PFSK-1 (cell line): ENCODE data around the gene MT1G.

ENCODE experiments used
- POLR2AphosphoS5 ChIP-seq: IDR thresholded peaks from 2 replicates; pipeline ENCODE4 v1.6.1; 2012; ENCODE audit warnings: low read depth, mild to moderate bottlenecking, control low read depth, low read length, moderate library complexity
- SIN3A ChIP-seq: IDR thresholded peaks from 2 replicates; pipeline ENCODE4 v1.6.1; 2012; ENCODE audit warnings: mild to moderate bottlenecking, low read length, moderate library complexity, borderline replicate concordance; ENCODE audit not compliant: insufficient read depth
- TF ChIP-seq, protein P1 (sequence below), 2 experiments: IDR thresholded peaks; 2 replicates each; pipeline versions ENCODE4 v1.6.1 to v1.8.0; 2011 to 2012; ENCODE audit warnings: low read depth in 2 of 2, low read length in 2 of 2, control low read depth in 1 of 2, inconsistent platforms in 1 of 2, mild to moderate bottlenecking in 1 of 2, moderate library complexity in 1 of 2; ENCODE audit not compliant: insufficient read depth in 1 of 2

DNA sequence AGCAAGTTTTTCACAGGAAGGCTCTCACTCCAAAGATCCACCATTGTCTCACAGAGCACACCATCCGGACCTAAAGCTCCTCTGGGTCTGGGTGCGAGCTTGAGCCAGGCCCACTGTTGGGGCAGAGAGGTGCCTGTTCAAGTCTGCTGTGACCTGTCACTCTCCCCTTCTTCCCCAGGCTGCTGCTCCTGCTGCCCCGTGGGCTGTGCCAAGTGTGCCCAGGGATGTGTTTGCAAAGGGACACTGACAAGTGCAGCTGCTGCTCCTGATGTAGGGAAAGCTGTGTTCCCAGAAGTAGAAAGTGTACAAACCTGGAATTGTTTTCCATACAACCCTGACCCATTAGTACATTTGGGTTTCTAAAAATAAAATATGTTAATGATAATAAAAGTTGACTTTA, 9.6 kb upstream of the MT1G start:
- TF ChIP-seq POLR2AphosphoS5 (no peak), SIN3A (no peak)
- TF ChIP-seq, protein P1, sequence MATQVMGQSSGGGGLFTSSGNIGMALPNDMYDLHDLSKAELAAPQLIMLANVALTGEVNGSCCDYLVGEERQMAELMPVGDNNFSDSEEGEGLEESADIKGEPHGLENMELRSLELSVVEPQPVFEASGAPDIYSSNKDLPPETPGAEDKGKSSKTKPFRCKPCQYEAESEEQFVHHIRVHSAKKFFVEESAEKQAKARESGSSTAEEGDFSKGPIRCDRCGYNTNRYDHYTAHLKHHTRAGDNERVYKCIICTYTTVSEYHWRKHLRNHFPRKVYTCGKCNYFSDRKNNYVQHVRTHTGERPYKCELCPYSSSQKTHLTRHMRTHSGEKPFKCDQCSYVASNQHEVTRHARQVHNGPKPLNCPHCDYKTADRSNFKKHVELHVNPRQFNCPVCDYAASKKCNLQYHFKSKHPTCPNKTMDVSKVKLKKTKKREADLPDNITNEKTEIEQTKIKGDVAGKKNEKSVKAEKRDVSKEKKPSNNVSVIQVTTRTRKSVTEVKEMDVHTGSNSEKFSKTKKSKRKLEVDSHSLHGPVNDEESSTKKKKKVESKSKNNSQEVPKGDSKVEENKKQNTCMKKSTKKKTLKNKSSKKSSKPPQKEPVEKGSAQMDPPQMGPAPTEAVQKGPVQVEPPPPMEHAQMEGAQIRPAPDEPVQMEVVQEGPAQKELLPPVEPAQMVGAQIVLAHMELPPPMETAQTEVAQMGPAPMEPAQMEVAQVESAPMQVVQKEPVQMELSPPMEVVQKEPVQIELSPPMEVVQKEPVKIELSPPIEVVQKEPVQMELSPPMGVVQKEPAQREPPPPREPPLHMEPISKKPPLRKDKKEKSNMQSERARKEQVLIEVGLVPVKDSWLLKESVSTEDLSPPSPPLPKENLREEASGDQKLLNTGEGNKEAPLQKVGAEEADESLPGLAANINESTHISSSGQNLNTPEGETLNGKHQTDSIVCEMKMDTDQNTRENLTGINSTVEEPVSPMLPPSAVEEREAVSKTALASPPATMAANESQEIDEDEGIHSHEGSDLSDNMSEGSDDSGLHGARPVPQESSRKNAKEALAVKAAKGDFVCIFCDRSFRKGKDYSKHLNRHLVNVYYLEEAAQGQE (IDR thresholded peaks at IDR 0.05; ENCODE audit: insufficient read depth in 1 of 2, low read depth in 2 of 2, low read length in 2 of 2): no peak
